ENCODE measurements around the gene SEC14L2.

DNA sequence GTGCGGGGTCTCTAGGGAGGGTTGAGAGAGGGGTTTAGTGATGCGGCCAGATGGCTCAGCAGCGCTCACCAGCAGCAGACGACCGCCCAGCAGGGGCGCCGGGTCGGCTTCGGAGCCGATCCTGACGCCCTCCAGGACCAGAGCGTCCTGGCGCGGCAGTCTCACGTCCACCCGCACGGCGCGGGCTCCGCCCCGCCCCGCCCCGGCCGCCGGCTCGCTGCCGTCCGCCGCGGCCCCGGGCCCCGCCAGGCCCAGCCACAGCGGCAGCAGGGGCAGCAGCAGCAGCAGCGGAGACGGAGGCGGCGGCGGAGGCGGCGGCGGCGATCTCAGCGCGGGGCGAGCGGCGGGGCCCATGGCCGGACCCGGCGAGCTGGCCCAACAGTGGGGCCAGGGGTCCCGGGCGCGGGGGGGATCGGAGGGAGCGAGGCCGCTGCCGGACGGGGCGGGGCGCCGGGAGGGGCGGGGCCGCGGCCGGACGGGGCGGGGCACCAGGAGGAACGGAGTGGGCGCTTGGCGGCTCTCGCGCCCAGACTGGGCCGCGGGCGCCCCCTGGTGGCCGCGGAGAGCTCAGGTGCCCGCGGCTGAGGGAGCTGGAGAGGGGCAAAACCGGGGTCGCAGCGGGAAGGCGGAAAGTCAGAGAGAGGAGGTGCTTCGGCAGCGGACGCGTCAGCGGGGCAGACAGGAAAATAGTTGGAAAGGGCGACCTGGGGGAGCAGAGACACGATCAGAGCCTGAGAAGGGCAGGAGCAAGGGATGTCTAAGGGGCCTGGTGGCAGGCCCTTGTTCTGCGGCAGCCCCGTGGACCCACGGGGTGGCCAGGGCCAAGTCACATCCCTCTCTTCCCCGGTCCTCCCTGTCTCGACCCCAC is 9.6 kb upstream of the SEC14L2 start, which contains the start of gene RNF215:
- TF ChIP-seq, protein P1, sequence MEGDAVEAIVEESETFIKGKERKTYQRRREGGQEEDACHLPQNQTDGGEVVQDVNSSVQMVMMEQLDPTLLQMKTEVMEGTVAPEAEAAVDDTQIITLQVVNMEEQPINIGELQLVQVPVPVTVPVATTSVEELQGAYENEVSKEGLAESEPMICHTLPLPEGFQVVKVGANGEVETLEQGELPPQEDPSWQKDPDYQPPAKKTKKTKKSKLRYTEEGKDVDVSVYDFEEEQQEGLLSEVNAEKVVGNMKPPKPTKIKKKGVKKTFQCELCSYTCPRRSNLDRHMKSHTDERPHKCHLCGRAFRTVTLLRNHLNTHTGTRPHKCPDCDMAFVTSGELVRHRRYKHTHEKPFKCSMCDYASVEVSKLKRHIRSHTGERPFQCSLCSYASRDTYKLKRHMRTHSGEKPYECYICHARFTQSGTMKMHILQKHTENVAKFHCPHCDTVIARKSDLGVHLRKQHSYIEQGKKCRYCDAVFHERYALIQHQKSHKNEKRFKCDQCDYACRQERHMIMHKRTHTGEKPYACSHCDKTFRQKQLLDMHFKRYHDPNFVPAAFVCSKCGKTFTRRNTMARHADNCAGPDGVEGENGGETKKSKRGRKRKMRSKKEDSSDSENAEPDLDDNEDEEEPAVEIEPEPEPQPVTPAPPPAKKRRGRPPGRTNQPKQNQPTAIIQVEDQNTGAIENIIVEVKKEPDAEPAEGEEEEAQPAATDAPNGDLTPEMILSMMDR (IDR thresholded peaks at IDR 0.05): peak; percentile 95 to 97 (median 96)
- peak in 1 of 2 donors; percentile 37 for TF ChIP-seq POLR2A (IDR thresholded peaks at IDR 0.05)
